HepG2 (cell line): ENCODE data around the gene C2orf74. TPM values are rescaled to one million over a fixed set of nuclear protein-coding genes. Genes with fewer than 3 reads are reported as not detected.

ENCODE experiments used
- AHR ChIP-seq: IDR thresholded peaks from 2 replicates; pipeline ENCODE4 v1.6.1; 2018; ENCODE audit warnings: missing genetic modification reagents, missing compliant biosample characterization
- CREB1 ChIP-seq, 2 experiments: fragments of 450-650 bp in 1 of 2; IDR thresholded peaks; 2 replicates each; pipeline ENCODE4 v1.6.1; 2016 to 2017; ENCODE audit warnings: control low read depth in 1 of 2, mild to moderate bottlenecking in 1 of 2, missing compliant biosample characterization in 1 of 2, missing genetic modification characterization in 1 of 2
- HNRNPLL ChIP-seq: fragments of 200-400 bp; formaldehyde crosslinking; IDR thresholded peaks from 2 replicates; pipeline ENCODE4 v1.6.1; 2017; ENCODE audit warnings: mild to moderate bottlenecking, low read depth, low read length; ENCODE audit not compliant: poor library complexity, severe bottlenecking
- KAT2B ChIP-seq: fragments of 150-350 bp; IDR thresholded peaks from 2 replicates; pipeline ENCODE4 v1.6.1; 2014; ENCODE audit warnings: low read depth, low read length, borderline replicate concordance
- KAT7 ChIP-seq: IDR thresholded peaks from 2 replicates; pipeline ENCODE4 v1.6.1; 2018; ENCODE audit warnings: borderline replicate concordance, missing compliant biosample characterization
- KMT2A ChIP-seq: sonication (generic); formaldehyde crosslinking; IDR thresholded peaks from 2 replicates; pipeline ENCODE4 v1.4.0; 2020; ENCODE audit warnings: missing genetic modification reagents
- NFATC3 ChIP-seq: sonication (generic); formaldehyde crosslinking; IDR thresholded peaks from 2 replicates; pipeline ENCODE4 v1.5.1; 2020; ENCODE audit warnings: mild to moderate bottlenecking, missing genetic modification reagents
- NR2C2 ChIP-seq: sonication (generic); formaldehyde crosslinking; IDR thresholded peaks from 2 replicates; pipeline ENCODE4 v1.4.0; 2020; ENCODE audit warnings: missing genetic modification reagents, mild to moderate bottlenecking, moderate library complexity, borderline replicate concordance
- PPARG ChIP-seq: conservative IDR thresholded peaks from 2 replicates; pipeline ENCODE4 v1.6.1; 2016; ENCODE audit warnings: missing biosample characterization, missing genetic modification reagents
- RBM22 ChIP-seq: fragments of 200-400 bp; formaldehyde crosslinking; optimal IDR thresholded peaks from 2 replicates; pipeline ENCODE3; 2017; ENCODE audit warnings: mild to moderate bottlenecking, low read length, moderate library complexity
- RNF2 ChIP-seq: fragments of 450-650 bp; conservative IDR thresholded peaks from 2 replicates; pipeline ENCODE4 v1.6.1; 2016; ENCODE audit warnings: low read depth
- SATB2 ChIP-seq: sonication (generic); formaldehyde crosslinking; IDR thresholded peaks from 2 replicates; pipeline ENCODE4 v1.5.0; 2020; ENCODE audit warnings: missing genetic modification reagents
- SOX13 ChIP-seq, 3 experiments: fragments of 450-650 bp in 1 of 3; sonication (generic) in 1 of 3; formaldehyde crosslinking in 1 of 3; IDR thresholded peaks in 2 of 3; conservative IDR thresholded peaks in 1 of 3; 2 replicates each; pipeline versions ENCODE4 v1.5.0 to v1.6.1; 2016 to 2020; ENCODE audit warnings: antibody characterized with exemption in 1 of 3, mild to moderate bottlenecking in 1 of 3, missing compliant biosample characterization in 1 of 3, missing genetic modification reagents in 1 of 3, moderate library complexity in 1 of 3
- THAP11 ChIP-seq: IDR thresholded peaks from 2 replicates; pipeline ENCODE4 v1.6.1; 2016; ENCODE audit warnings: missing biosample characterization, missing genetic modification reagents
- TOPORS ChIP-seq: sonication (generic); formaldehyde crosslinking; IDR thresholded peaks from 2 replicates; pipeline ENCODE4 v1.8.0; 2023; ENCODE audit warnings: mild to moderate bottlenecking, missing genetic modification reagents
- YEATS4 ChIP-seq: sonication (generic); formaldehyde crosslinking; IDR thresholded peaks from 2 replicates; pipeline ENCODE4 v1.4.0; 2020; ENCODE audit warnings: missing genetic modification reagents, borderline replicate concordance
- ZBTB7B ChIP-seq: sonication (generic); formaldehyde crosslinking; IDR thresholded peaks from 2 replicates; pipeline ENCODE4 v1.4.0; 2020; ENCODE audit warnings: missing genetic modification reagents
- ZIK1 ChIP-seq: sonication (generic); formaldehyde crosslinking; IDR thresholded peaks from 2 replicates; pipeline ENCODE4 v1.5.0; 2020; ENCODE audit warnings: mild to moderate bottlenecking, low read depth, missing genetic modification reagents, borderline replicate concordance
- ZKSCAN5 ChIP-seq: sonication (generic); formaldehyde crosslinking; IDR thresholded peaks from 2 replicates; pipeline ENCODE4 v1.5.1; 2020; ENCODE audit warnings: mild to moderate bottlenecking, missing genetic modification reagents
- ZMAT3 ChIP-seq: sonication (generic); formaldehyde crosslinking; conservative IDR thresholded peaks from 2 replicates; pipeline ENCODE4 v1.7.0; 2021; ENCODE audit warnings: missing genetic modification reagents
- ZNF329 ChIP-seq: sonication (generic); formaldehyde crosslinking; IDR thresholded peaks from 2 replicates; pipeline ENCODE4 v1.9.0; 2021; ENCODE audit warnings: low read depth, mild to moderate bottlenecking, missing genetic modification reagents
- ZNF33B ChIP-seq: sonication (generic); formaldehyde crosslinking; IDR thresholded peaks from 2 replicates; pipeline ENCODE4 v1.5.1; 2020; ENCODE audit warnings: mild to moderate bottlenecking, missing genetic modification reagents
- ZNF44 ChIP-seq: sonication (generic); formaldehyde crosslinking; IDR thresholded peaks from 2 replicates; pipeline ENCODE4 v1.5.1; 2020; ENCODE audit warnings: mild to moderate bottlenecking, missing genetic modification reagents
- ZNF441 ChIP-seq: sonication (generic); formaldehyde crosslinking; IDR thresholded peaks from 2 replicates; pipeline ENCODE4 v1.7.0; 2021; ENCODE audit warnings: missing genetic modification reagents, borderline replicate concordance
- ZNF563 ChIP-seq: sonication (generic); formaldehyde crosslinking; IDR thresholded peaks from 2 replicates; pipeline ENCODE4 v1.8.0; 2022; ENCODE audit warnings: mild to moderate bottlenecking, moderate library complexity, missing genetic modification reagents
- ZNF891 ChIP-seq: sonication (generic); formaldehyde crosslinking; IDR thresholded peaks from 2 replicates; pipeline ENCODE4 v1.5.0; 2020; ENCODE audit warnings: mild to moderate bottlenecking, missing genetic modification reagents
- ZSCAN12 ChIP-seq: sonication (generic); formaldehyde crosslinking; IDR thresholded peaks from 2 replicates; pipeline ENCODE4 v1.9.0; 2021; ENCODE audit warnings: mild to moderate bottlenecking, missing genetic modification reagents
- polyA plus RNA-seq, 8 experiments: library from polyadenylated mRNA; depleted of rRNA in 3 of 8; stranded (reverse) in 7 of 8; unstranded in 1 of 8; fragments of >200 nt; fragmentation: Illumina TruSeq in 4 of 8; extraction: Trizol in 4 of 8; gene quantifications; 2 replicates each; pipeline versions ENCODE4 v1.2.1 to v1.2.3, GENCODE V29; 2011 to 2016; ENCODE audit warnings: low read depth in 4 of 8, missing spikeins in 1 of 8, mixed read lengths in 1 of 8; ENCODE audit not compliant: insufficient read depth in 1 of 8
- total RNA-seq, 5 experiments: library from RNA; depleted of rRNA; stranded (reverse); fragments of >200 nt; fragmentation: Illumina TruSeq; extraction: Trizol; gene quantifications; 2 replicates each; pipeline ENCODE4 v1.2.3, GENCODE V29; 2016; ENCODE audit warnings: low read depth in 1 of 5
- TF ChIP-seq, protein P1 (sequence below): sonication (generic); formaldehyde crosslinking; IDR thresholded peaks from 2 replicates; pipeline ENCODE4 v1.5.0; 2020; ENCODE audit warnings: mild to moderate bottlenecking, missing genetic modification reagents, borderline replicate concordance
- TF ChIP-seq, protein P2 (sequence below): sonication (generic); formaldehyde crosslinking; IDR thresholded peaks from 2 replicates; pipeline ENCODE4 v1.4.0; 2020; ENCODE audit warnings: missing genetic modification reagents, borderline replicate concordance

C2orf74 gene
- total and polyA plus RNA-seq, 2 of the 13 experiments (the other 11 are each of a cell fraction or from before 2014, with no cell fraction given): 10.6 to 13.8 TPM

DNA sequence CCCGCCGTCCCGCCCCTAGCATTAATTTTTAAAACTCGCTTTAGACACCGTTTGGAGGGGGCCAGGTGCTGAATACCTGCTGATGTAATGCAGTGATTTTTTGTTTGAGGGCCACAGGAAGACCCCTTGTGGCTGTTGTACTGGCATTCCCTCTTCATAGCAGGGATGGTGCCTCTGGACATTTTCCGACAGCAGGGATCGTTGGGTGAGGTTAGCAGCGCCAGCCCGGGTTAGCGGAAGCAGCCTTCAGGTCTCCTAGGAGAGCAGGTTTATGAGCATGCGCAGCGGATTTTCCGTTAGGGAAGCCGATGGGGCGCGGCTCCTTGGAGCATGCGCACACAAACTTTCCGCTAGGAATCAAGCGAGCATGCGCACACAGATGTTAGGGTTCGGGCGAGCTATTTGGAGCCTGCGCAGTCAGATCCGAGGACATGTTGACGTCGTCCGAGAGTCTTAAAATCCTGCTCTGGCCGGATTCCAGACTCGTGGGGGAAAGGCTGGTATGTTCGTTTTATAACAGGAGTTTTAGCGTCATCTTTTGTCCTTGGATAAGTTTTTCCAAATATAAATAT is 17.2 kb upstream of the C2orf74 start (continued):
- no peak for TF ChIP-seq SOX13 (IDR thresholded peaks at IDR 0.05)
- no peak; a peak in 1 of 4 replicates for TF ChIP-seq SOX13 (CRISPR knock-in tag; conservative IDR thresholded peaks at IDR 0.05 in 1 of 2, IDR thresholded peaks at IDR 0.05 in 1 of 2)
- no peak for TF ChIP-seq ZNF329
- TF ChIP-seq ZNF44 (CRISPR knock-in tag): peak; percentile 65; the same call in 1 of the 2 replicates
- peak; percentile 78; the same call in 1 of the 2 replicates for TF ChIP-seq ZNF441 (CRISPR knock-in tag)
- TF ChIP-seq ZMAT3 (CRISPR knock-in tag): no peak
- no peak for TF ChIP-seq ZNF891 (CRISPR knock-in tag)
- TF ChIP-seq KAT2B: no peak
- peak; percentile 87; the same call in 1 of the 2 replicates for TF ChIP-seq ZNF33B (CRISPR knock-in tag)
- 0 out of 2 replicates have a peak, but pooled peaks have one; percentile 37 for TF ChIP-seq AHR (CRISPR knock-in tag)
- no peak for TF ChIP-seq ZKSCAN5 (CRISPR knock-in tag)
- TF ChIP-seq TOPORS (CRISPR knock-in tag): no peak
- TF ChIP-seq, protein P1, sequence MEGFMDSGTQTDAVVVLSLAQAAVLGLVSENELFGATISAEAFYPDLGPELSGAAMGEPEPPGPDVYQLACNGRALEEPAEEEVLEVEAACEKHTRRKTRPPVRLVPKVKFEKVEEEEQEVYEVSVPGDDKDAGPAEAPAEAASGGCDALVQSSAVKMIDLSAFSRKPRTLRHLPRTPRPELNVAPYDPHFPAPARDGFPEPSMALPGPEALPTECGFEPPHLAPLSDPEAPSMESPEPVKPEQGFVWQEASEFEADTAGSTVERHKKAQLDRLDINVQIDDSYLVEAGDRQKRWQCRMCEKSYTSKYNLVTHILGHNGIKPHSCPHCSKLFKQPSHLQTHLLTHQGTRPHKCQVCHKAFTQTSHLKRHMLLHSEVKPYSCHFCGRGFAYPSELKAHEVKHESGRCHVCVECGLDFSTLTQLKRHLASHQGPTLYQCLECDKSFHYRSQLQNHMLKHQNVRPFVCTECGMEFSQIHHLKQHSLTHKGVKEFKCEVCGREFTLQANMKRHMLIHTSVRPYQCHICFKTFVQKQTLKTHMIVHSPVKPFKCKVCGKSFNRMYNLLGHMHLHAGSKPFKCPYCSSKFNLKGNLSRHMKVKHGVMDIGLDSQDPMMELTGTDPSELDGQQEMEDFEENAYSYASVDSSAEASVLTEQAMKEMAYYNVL (CRISPR knock-in tag): 0 out of 2 replicates have a peak, but pooled peaks have one; percentile 35
- TF ChIP-seq KAT7 (CRISPR knock-in tag): no peak
- peak; percentile 50; the same call in 1 of the 2 replicates for TF ChIP-seq NR2C2 (CRISPR knock-in tag)
- peak; percentile 48; the same call in 1 of the 2 replicates for TF ChIP-seq PPARG (CRISPR knock-in tag)
- peak; percentile 57 for TF ChIP-seq CREB1 (IDR thresholded peaks at IDR 0.05)
- no peak for TF ChIP-seq CREB1 (CRISPR knock-in tag; IDR thresholded peaks at IDR 0.05)
- TF ChIP-seq, protein P2, sequence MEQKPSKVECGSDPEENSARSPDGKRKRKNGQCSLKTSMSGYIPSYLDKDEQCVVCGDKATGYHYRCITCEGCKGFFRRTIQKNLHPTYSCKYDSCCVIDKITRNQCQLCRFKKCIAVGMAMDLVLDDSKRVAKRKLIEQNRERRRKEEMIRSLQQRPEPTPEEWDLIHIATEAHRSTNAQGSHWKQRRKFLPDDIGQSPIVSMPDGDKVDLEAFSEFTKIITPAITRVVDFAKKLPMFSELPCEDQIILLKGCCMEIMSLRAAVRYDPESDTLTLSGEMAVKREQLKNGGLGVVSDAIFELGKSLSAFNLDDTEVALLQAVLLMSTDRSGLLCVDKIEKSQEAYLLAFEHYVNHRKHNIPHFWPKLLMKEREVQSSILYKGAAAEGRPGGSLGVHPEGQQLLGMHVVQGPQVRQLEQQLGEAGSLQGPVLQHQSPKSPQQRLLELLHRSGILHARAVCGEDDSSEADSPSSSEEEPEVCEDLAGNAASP (CRISPR knock-in tag): peak; percentile 16; the same call in 1 of the 2 replicates
- peak; percentile 71; the same call in 1 of the 2 replicates for TF ChIP-seq KMT2A (CRISPR knock-in tag)
- TF ChIP-seq ZBTB7B: no peak
- TF ChIP-seq RNF2: no peak
- TF ChIP-seq THAP11 (CRISPR knock-in tag): peak; percentile 80; the same call in 1 of the 2 replicates
- TF ChIP-seq ZSCAN12: no peak
- TF ChIP-seq HNRNPLL: peak; percentile 98
- TF ChIP-seq YEATS4 (CRISPR knock-in tag): peak; percentile 74
- 0 out of 2 replicates have a peak, but pooled peaks have one; percentile 27 for TF ChIP-seq NFATC3
- no peak for TF ChIP-seq RBM22
- no peak for TF ChIP-seq ZIK1 (CRISPR knock-in tag)
- 0 out of 2 replicates have a peak, but pooled peaks have one; percentile 4 for TF ChIP-seq ZNF563
- TF ChIP-seq SATB2 (CRISPR knock-in tag): no peak
